ENCODE results near the gene STAT3.
"Not testable (repeated sequence)": the region's sequence is repeated elsewhere in the genome, so short reads cannot be mapped to it uniquely, and the experiment has no call there.

Gene STAT3

DNA sequence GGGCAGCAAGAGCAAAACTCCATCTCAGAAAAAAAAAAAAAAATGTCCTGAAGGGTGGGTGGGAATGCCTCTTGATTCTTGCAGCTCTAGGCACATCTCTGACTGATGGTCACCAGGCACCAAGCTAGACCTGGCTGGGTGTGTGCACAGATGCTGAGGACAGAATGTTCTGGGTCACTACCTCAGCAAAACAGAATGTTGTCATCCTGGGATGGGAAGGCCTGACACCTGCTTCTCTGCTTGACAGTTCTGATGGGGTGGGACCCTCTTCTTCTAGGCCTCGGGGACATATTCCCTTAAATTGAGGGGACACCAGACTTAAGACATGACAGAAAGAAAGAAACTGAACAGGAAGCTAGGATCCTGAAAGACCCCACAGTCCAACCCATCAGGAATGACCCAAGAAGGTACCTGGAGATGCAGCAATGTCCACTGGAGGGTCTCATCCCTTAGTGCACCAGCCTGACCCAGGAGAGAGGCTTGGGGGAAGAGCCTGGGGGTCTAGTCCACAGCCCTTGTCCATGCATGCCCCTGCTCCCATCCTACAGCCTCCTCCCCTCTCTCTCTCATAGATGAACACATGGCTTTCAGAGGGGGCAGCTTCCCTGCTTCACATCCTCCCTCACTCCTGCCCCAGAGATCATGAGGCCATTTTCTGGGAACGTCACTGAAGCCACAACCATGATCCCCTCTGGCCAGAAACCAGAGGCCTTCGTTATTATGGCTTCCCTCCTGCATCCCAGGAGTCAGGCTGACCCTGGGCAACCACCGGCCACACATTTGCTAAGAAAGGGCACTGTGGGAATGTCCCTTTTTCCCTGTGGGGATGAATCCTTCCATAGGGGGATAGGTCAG, 108.2 kb downstream of the STAT3 start:
- no peak for DNase-seq (ENCODE audit: low read depth)

- no peak for DNase-seq (ENCODE audit: low read depth)
Observed at GRCh38 chr17:42277342-42277712, 110.9 kb downstream of the STAT3 start.

GRCh38 chr17:42276609-42277341, 111.5 kb downstream of the STAT3 start:
- DNase-seq (ENCODE audit: low read depth): no peak

- DNase-seq (ENCODE audit: low read depth): no peak
Observed at GRCh38 chr17:42276359-42276608, 112.0 kb downstream of the STAT3 start, which contains the start of gene STAT5B. TSS of gene STAT5B (minus strand) at chr17:42276391. CDS start at chr17:42232127, 44,264 bp downstream.

DNA sequence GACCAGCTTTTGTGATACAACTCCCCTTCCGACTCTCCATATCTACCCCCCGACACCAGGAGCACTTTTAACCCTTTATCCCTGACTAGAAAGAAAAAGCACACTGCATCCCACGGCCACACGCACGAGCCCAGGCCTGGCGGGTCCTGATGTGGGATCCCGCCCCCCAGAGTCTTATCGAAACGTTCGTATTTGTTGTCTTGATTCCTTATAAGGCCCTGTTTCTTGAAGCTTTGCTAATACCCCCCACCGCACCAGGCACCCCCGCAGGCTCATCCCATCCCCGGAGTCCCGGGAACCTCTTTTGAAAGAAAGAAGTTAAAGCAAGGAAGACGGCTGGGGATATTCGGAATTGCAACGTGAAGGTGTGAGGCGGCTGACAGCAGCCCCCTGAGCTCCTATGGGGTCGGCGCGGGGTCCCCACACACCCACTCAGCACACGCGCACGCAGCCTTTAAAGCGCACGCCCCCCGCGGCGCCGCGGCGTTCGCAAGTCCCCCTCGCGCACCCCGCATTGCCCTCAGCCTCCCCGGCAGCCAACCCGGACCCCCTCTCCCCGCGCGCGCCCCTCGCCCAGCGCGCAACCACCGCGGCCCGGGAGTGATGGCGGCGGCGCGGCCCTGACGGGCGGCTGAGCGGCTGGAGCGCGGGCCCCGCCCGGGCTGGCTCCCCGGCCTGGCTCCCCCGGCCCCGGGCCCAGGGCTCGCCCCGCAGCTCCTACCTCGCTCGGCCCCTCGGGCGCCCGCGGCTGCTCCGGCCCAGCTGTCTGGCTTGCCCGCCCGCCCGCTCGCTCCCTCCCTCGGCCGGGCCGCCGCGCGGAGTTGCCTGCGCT, 112.5 kb downstream of the STAT3 start:
- DNase-seq (ENCODE audit: low read depth): no peak

DNA sequence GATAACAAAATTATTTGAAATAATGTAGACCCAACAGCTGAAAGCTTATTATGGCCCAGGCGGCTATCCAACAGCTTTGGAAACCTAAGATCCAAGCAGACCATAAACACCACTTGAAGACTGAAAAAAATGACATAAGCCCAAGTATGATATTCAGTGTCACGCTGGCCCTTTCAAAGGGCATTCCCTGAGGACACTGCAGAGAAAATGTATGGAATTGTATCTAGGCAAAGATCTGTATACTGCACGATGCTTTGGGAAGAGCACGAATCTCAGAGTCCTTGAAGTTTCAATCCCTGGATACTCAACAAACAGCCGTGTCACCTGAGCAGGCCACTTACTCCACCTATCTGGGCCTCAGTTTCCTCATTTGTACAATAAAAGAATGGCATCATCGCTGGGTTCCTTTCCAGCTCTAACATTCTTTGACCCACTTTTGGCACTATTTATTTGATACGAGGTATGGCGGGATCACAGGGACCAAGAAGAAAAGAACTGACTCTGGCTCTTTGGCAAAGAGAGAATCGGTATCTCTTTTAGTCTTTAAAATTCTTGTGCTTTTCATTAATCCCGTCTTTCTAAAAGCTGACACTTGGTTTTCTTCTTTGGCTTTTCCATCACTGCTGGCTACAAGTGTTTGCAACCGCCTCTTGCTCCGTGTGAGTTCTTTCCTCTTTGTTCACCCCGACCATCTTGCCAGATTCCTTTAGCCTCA, 113.3 kb downstream of the STAT3 start:
- DNase-seq (ENCODE audit: low read depth): no peak

DNA sequence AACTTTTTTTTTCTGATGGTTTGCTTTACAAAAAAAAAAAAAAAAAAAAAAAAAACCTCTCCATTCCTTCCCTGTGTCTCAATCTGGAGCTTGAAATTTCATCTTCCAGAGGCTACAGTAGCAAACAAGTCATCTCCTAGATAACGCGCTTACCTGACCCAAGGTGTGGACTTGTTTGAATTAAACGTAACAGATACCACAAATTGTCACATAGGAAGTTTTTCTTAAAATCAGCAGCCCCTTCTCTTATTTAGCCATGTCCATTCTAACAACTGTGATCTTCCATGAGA, 114.0 kb downstream of the STAT3 start:
- DNase-seq (ENCODE audit: low read depth): no peak

GRCh38 chr17:42273474-42274252, 114.6 kb downstream of the STAT3 start:
- DNase-seq (ENCODE audit: low read depth): no peak

DNA sequence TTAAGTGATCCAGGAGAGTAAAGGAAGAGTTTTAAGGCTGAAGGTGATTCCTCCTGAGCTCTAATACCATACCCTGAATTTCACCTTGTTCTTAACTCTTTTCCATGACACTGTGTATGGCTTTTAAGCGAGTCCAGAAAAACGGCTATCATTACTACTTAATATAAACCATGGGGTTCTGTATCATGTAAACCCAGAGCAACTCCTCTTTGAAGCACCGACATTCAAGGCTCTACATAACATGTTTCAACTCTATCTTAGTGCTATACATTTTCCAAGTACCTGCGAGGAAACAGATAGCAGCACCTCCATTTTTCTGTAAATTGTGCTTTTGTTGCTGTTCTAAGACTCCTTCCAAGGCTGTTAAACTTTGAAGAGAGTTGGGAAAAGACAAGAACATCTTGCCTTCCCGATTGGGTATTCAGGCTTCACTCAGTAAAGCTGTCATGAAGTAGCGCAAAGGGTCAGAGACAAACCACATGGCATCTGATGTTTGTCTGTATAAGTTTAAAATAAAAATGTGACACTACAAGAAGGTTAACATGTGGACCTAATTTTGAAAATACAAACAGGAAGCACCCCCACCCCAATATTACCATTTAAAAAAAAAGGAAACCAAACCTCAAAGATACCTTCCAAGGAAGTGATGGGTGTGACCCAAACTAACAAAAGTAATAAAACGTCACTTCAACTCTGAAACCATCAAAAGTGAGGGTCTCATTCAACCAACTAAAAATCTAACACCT, 115.9 kb downstream of the STAT3 start:
- DNase-seq (ENCODE audit: low read depth): no peak

- DNase-seq (ENCODE audit: low read depth): no peak
Observed at GRCh38 chr17:42271779-42272035, 116.5 kb downstream of the STAT3 start.

GRCh38 chr17:42271006-42271778, 117.0 kb downstream of the STAT3 start:
- DNase-seq (ENCODE audit: low read depth): no peak

- DNase-seq (ENCODE audit: low read depth): no peak
Observed at GRCh38 chr17:42270596-42270995, 117.6 kb downstream of the STAT3 start.

DNA sequence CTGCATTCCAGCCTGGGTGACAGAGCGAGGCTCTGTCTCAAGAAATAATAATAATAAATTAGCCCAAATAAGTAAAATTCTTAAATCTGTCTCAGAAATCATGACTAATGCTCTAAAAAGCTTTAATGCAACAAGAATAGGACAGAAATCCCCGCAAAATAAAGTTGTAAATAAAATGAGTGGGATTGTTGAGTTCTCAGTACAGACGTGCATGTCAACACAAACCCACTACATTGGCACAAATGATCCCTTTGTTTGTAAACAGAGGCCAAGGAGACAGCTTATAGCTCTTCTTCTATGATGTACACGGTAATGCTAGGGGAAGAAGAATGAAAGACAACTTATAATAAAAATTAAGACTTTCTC, 118.1 kb downstream of the STAT3 start:
- no peak for DNase-seq (ENCODE audit: low read depth)

DNA sequence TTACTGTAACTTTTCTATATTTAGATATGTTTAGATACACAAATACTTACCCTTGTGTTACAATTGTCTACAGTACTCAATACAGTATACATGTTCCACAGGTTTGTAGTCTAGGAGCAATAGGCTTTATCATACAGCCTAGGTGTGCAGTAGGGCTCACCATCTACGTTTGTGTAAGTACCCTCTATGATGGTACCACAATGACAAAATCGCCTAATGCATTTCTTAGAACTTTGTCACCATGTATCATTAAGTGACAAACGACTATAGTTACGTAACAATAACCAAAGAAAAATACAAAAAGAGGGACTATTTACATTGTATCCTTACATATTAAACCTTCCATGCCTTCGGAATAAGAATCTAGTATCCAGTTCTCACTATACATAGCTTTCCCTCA, 120.0 kb downstream of the STAT3 start:
- no peak for DNase-seq (ENCODE audit: low read depth)

DNA sequence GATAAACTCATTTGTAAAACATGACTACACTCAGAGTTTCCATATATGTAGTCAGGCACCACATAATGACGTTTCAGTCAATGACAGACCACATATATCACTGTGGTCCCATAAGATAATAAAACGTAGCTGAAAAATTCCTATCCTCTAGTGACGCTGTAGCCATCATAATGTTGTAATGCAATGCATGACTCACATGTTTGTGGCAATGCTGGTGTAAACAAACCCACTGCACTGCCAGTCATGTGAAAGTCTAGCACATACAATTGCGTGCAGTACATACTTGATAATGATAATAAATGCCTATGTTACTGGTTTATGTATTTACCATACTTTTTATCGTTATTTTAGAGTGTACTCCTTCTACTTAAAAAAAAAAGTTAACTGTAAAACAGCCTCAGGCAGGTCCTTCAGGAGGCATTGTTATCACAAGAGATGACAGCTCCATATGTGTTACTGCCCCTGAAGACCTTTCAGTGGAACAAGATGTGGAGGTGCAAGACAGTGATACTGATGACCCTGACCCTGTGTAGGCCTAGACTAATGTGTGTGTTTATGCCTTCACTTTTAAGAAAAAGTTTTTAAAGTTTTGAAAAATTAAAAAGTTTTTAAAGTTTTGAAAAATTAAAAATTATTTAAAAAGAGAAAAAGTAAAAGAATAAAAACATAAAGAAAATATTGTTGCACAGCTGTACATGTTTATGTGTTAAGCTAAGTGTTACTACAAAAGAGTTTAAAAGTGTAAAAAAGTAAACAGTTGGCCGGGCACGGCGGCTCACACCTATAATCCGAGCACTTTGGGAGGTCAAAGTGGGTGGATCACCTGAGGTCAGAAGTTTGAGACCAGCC, 121.1 kb downstream of the STAT3 start:
- DNase-seq (ENCODE audit: low read depth): peak; percentile 54

DNA sequence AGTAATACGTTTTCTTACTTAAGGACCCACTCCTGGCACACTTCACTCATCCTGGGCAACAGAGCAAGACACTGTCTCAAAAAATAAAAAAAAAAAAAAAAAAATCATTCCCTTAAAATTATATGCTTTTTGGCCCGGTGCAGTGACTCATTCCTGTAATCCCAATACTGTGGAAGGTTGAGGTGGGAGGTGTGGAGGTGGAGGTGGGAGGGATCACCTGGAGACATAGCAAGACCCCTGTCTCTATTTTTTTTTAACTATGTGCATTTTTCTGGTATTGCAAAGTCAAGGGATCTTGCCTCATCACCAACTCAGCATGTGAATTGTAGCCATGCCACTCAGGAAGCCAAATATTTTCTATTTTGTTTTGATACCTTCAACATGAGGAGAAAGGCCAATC, 121.8 kb downstream of the STAT3 start:
- no peak for DNase-seq (ENCODE audit: low read depth)

DNA sequence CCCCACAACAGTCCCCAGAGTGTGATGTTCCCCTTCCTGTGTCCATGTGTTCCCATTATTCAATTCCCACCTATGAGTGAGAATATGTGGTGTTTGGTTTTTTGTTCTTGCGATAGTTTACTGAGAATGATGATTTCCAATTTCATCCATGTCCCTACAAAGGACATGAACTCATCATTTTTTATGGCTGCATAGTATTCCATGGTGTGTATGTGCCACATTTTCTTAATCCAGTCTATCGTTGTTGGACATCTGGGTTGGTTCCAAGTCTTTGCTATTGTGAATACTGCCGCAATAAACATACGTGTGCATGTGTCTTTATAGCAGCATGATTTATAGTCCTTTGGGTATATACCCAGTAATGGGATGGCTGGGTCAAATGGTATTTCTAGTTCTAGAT, 123.9 kb downstream of the STAT3 start:
- DNase-seq (ENCODE audit: low read depth): not testable (repeated sequence)

Data from HS-5 (cell line).